Fibroblast of skin of right quadriceps (primary cell): ENCODE measurements around the gene CDCA7.
A peak's percentile ranks its signal among the peaks of the same experiment; 100 is the strongest.
"Not testable (repeated sequence)": the region's sequence is repeated elsewhere in the genome, so short reads cannot be mapped to it uniquely, and the experiment has no call there.

Experiments
- DNase-seq: peaks from one replicate; pipeline ENCODE4 v3.0.0-alpha.2; 2013

Gene CDCA7

GRCh38 chr2:173359231-173359630 is 4.6 kb downstream of the CDCA7 start:
- peak; percentile 19 for DNase-seq

GRCh38 chr2:173370198-173370597 is 15.5 kb downstream of the CDCA7 start:
- DNase-seq, result no peak

GRCh38 chr2:173371023-173371422 is 16.4 kb downstream of the CDCA7 start:
- DNase-seq, result no peak

- DNase-seq, result no peak
Observed at GRCh38 chr2:173373290-173373689, 18.6 kb downstream of the CDCA7 start.

GRCh38 chr2:173374634-173375033 is 20.0 kb downstream of the CDCA7 start:
- no peak for DNase-seq

GRCh38 chr2:173385534-173385933 is 30.9 kb downstream of the CDCA7 start:
- not testable (repeated sequence) for DNase-seq

- DNase-seq, result no peak
Observed at GRCh38 chr2:173386021-173386737, 31.5 kb downstream of the CDCA7 start.

- DNase-seq, result no peak
Observed at GRCh38 chr2:173386738-173387065, 32.0 kb downstream of the CDCA7 start.

GRCh38 chr2:173387079-173387478 is 32.4 kb downstream of the CDCA7 start:
- DNase-seq, result no peak

- DNase-seq, result no peak
Observed at GRCh38 chr2:173387660-173388059, 33.0 kb downstream of the CDCA7 start.

- DNase-seq, result no peak
Observed at GRCh38 chr2:173388795-173389194, 34.1 kb downstream of the CDCA7 start.

- no peak for DNase-seq
Observed at GRCh38 chr2:173390036-173390435, 35.4 kb downstream of the CDCA7 start.

GRCh38 chr2:173392731-173393130 is 38.1 kb downstream of the CDCA7 start:
- DNase-seq, result no peak

GRCh38 chr2:173393186-173393585 is 38.5 kb downstream of the CDCA7 start:
- DNase-seq, result no peak

GRCh38 chr2:173393636-173394035 is 39.0 kb downstream of the CDCA7 start:
- no peak for DNase-seq

GRCh38 chr2:173394091-173394974 is 39.7 kb downstream of the CDCA7 start:
- no peak for DNase-seq

- no peak for DNase-seq
Observed at GRCh38 chr2:173395567-173396351, 41.1 kb downstream of the CDCA7 start.

GRCh38 chr2:173397539-173397938 is 42.9 kb downstream of the CDCA7 start:
- DNase-seq, result no peak

- no peak for DNase-seq
Observed at GRCh38 chr2:173399229-173399628, 44.6 kb downstream of the CDCA7 start.

GRCh38 chr2:173400760-173401159 is 46.1 kb downstream of the CDCA7 start:
- no peak for DNase-seq

- DNase-seq, result peak; percentile 21
Observed at GRCh38 chr2:173401716-173402326, 47.1 kb downstream of the CDCA7 start.

GRCh38 chr2:173402405-173402974 is 47.8 kb downstream of the CDCA7 start:
- DNase-seq, result peak; percentile 74
